WTC11 (cell line): Measurements from ENCODE around the gene HOXB6. TPM values are rescaled to one million over a fixed set of nuclear protein-coding genes. Genes with fewer than 3 reads are reported as not detected.

Experiments
- ATAC-seq: fragments of 200-7000 bp; cut with Tn5 transposase; 2 replicates; pipeline ENCODE4 v1.10.0; 2021; ENCODE audit warnings: mild to moderate bottlenecking, moderate library complexity
- CTCF ChIA-PET: fragments of 300-600 bp; sonication (Branson Sonifier 250); formaldehyde crosslinking; loops from one replicate; lab custom pipeline; 2021; ENCODE audit warnings: antibody characterized with exemption; lab: Charles Lee
- POLR2A ChIA-PET: fragments of 350-600 bp; sonication (Branson Sonifier 250); formaldehyde crosslinking; loops from one replicate; lab custom pipeline; 2021; ENCODE audit warnings: antibody characterized with exemption; lab: Charles Lee
- DNase-seq: peaks from one replicate; pipeline ENCODE4 v3.0.0; 2021; ENCODE audit warnings: low spot score
- H3K27ac Mint-ChIP-seq: 2 replicates; pipeline ENCODE4 v1.8.0; 2021; ENCODE audit warnings: mixed read lengths
- H3K27me3 Mint-ChIP-seq: 2 replicates; pipeline ENCODE4 v1.8.0; 2021; ENCODE audit warnings: low read depth, mild to moderate bottlenecking, moderate library complexity, mixed read lengths
- H3K36me3 Mint-ChIP-seq: 2 replicates; pipeline ENCODE4 v1.8.0; 2021; ENCODE audit warnings: mixed read lengths
- H3K4me1 Mint-ChIP-seq: 2 replicates; pipeline ENCODE4 v1.8.0; 2022; ENCODE audit warnings: mixed read lengths
- H3K4me3 Mint-ChIP-seq: 2 replicates; pipeline ENCODE4 v1.8.0; 2021; ENCODE audit warnings: mild to moderate bottlenecking, moderate library complexity, mixed read lengths
- H3K9me3 Mint-ChIP-seq: 2 replicates; pipeline ENCODE4 v1.8.0; 2021; ENCODE audit warnings: mixed read lengths
- ESRRA ChIP-seq: sonication (generic); formaldehyde crosslinking; IDR thresholded peaks from 2 replicates; pipeline ENCODE4 v1.8.1; 2022; ENCODE audit warnings: mild to moderate bottlenecking, missing genetic modification reagents, borderline replicate concordance
- ETV6 ChIP-seq: sonication (generic); formaldehyde crosslinking; IDR thresholded peaks from 2 replicates; pipeline ENCODE4 v1.8.1; 2022; ENCODE audit warnings: mild to moderate bottlenecking, missing genetic modification reagents
- MYBL2 ChIP-seq: sonication (generic); formaldehyde crosslinking; IDR thresholded peaks from 2 replicates; pipeline ENCODE4 v1.8.1; 2023; ENCODE audit warnings: mild to moderate bottlenecking, moderate library complexity, missing genetic modification reagents
- NFYB ChIP-seq: sonication (generic); formaldehyde crosslinking; conservative IDR thresholded peaks from 2 replicates; pipeline ENCODE4 v1.8.0; 2022; ENCODE audit warnings: low read depth, missing genetic modification reagents
- NR1H2 ChIP-seq: sonication (generic); formaldehyde crosslinking; IDR thresholded peaks from 2 replicates; pipeline ENCODE4 v1.9.0; 2021; ENCODE audit warnings: mild to moderate bottlenecking, moderate library complexity, missing genetic modification reagents
- NR3C1 ChIP-seq: sonication (generic); formaldehyde crosslinking; conservative IDR thresholded peaks from 2 replicates; pipeline ENCODE4 v1.8.1; 2023; ENCODE audit warnings: low read depth, mild to moderate bottlenecking, missing genetic modification reagents
- RORB ChIP-seq: fragments of 250-450 bp; sonication (Bioruptor Pico); IDR thresholded peaks from 2 replicates; pipeline ENCODE4 v1.9.0; 2021; ENCODE audit warnings: mild to moderate bottlenecking
- SMAD4 ChIP-seq: sonication (generic); formaldehyde crosslinking; IDR thresholded peaks from 2 replicates; pipeline ENCODE4 v1.8.0; 2022; ENCODE audit warnings: mild to moderate bottlenecking, missing genetic modification reagents
- TP53 ChIP-seq: sonication (generic); formaldehyde crosslinking; IDR thresholded peaks from 2 replicates; pipeline ENCODE4 v1.8.1; 2023; ENCODE audit warnings: mild to moderate bottlenecking, missing genetic modification reagents
- ZNF121 ChIP-seq: sonication (generic); formaldehyde crosslinking; IDR thresholded peaks from 2 replicates; pipeline ENCODE4 v1.8.0; 2023; ENCODE audit warnings: missing genetic modification reagents
- ZNF671 ChIP-seq: fragments of 250-450 bp; sonication (Bioruptor Pico); IDR thresholded peaks from 2 replicates; pipeline ENCODE4 v1.8.0; 2021; ENCODE audit warnings: mild to moderate bottlenecking
- total RNA-seq: library from RNA; stranded (reverse); gene quantifications from 3 replicates; pipeline ENCODE4 v1.2.3, GENCODE V29; 2021
- TF ChIP-seq, protein P1 (sequence below): sonication (generic); formaldehyde crosslinking; IDR thresholded peaks from 2 replicates; pipeline ENCODE4 v1.8.1; 2022; ENCODE audit warnings: mild to moderate bottlenecking, moderate library complexity, missing genetic modification reagents
- TF ChIP-seq, protein P2 (sequence below): fragments of 250-450 bp; sonication (Bioruptor Pico); IDR thresholded peaks from 2 replicates; pipeline ENCODE4 v1.9.0; 2021; ENCODE audit warnings: mild to moderate bottlenecking
- TF ChIP-seq, protein P3 (sequence below): fragments of 250-450 bp; sonication (Bioruptor Pico); IDR thresholded peaks from 2 replicates; pipeline ENCODE4 v2.1.2; 2022; ENCODE audit warnings: mild to moderate bottlenecking, moderate library complexity
- TF ChIP-seq, protein P4 (sequence below): sonication (generic); formaldehyde crosslinking; IDR thresholded peaks from 2 replicates; pipeline ENCODE4 v1.8.1; 2023; ENCODE audit warnings: mild to moderate bottlenecking, missing genetic modification reagents, moderate library complexity
- TF ChIP-seq, protein P5 (sequence below): sonication (generic); formaldehyde crosslinking; IDR thresholded peaks from 2 replicates; pipeline ENCODE4 v1.8.1; 2022; ENCODE audit warnings: missing genetic modification reagents, borderline replicate concordance
- TF ChIP-seq, protein P6 (sequence below): sonication (generic); formaldehyde crosslinking; IDR thresholded peaks from 2 replicates; pipeline ENCODE4 v1.8.0; 2023; ENCODE audit warnings: mild to moderate bottlenecking, missing genetic modification reagents

Gene HOXB6
- total RNA-seq, 1 experiment from 2014 or later: not detected

DNA sequence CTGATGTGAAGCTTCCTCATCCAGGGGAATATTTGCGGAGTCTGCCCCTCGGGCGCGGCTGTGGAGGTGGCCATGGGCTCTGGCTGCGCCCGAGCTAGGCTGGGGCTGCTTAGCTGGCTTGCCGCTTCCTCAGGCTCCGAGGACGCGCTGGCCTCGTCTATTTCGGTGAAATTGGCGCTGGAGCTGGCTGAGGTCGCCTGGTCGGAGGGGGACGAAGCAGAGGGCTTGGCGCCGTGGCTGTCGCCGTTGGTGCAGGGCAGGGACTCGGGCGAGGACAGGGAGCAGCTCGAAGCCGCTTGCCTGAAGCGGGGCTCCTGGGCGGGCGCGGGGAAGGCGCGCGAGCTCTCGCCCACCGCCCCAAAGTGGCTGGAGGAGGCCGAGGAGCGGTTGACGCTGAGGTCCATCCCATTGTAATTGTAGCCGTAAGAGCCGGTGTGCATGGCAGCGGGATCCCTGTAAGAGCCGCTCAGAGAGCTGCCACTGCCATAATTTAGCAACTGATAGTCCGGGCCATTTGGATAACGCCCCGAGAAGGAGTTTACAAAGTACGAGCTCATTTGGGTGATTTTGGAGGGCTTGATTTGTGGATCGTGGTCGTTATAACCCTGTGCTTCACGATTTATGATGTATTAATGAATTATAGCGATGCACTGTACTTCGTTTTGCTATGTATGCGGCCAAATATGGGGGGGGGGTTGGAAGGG lies 11.5 kb downstream of the HOXB6 start, which contains the start of gene HOXB5 (continued):
- TF ChIP-seq, protein P1, sequence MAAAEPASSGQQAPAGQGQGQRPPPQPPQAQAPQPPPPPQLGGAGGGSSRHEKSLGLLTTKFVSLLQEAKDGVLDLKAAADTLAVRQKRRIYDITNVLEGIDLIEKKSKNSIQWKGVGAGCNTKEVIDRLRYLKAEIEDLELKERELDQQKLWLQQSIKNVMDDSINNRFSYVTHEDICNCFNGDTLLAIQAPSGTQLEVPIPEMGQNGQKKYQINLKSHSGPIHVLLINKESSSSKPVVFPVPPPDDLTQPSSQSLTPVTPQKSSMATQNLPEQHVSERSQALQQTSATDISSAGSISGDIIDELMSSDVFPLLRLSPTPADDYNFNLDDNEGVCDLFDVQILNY (CRISPR knock-in tag): no peak
- TF ChIP-seq, protein P2, sequence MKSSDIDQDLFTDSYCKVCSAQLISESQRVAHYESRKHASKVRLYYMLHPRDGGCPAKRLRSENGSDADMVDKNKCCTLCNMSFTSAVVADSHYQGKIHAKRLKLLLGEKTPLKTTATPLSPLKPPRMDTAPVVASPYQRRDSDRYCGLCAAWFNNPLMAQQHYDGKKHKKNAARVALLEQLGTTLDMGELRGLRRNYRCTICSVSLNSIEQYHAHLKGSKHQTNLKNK (CRISPR knock-in tag): no peak
- TF ChIP-seq, protein P3, sequence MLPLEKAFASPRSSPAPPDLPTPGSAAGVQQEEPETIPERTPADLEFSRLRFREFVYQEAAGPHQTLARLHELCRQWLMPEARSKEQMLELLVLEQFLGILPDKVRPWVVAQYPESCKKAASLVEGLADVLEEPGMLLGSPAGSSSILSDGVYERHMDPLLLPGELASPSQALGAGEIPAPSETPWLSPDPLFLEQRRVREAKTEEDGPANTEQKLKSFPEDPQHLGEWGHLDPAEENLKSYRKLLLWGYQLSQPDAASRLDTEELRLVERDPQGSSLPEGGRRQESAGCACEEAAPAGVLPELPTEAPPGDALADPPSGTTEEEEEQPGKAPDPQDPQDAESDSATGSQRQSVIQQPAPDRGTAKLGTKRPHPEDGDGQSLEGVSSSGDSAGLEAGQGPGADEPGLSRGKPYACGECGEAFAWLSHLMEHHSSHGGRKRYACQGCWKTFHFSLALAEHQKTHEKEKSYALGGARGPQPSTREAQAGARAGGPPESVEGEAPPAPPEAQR: no peak
- TF ChIP-seq NR3C1 (CRISPR knock-in tag) (no peak), ESRRA (CRISPR knock-in tag) (no peak), ETV6 (CRISPR knock-in tag) (no peak), RORB (CRISPR knock-in tag) (no peak), ZNF671 (CRISPR knock-in tag) (no peak)
- TF ChIP-seq, protein P4, sequence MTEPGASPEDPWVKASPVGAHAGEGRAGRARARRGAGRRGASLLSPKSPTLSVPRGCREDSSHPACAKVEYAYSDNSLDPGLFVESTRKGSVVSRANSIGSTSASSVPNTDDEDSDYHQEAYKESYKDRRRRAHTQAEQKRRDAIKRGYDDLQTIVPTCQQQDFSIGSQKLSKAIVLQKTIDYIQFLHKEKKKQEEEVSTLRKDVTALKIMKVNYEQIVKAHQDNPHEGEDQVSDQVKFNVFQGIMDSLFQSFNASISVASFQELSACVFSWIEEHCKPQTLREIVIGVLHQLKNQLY (CRISPR knock-in tag): no peak

DNA sequence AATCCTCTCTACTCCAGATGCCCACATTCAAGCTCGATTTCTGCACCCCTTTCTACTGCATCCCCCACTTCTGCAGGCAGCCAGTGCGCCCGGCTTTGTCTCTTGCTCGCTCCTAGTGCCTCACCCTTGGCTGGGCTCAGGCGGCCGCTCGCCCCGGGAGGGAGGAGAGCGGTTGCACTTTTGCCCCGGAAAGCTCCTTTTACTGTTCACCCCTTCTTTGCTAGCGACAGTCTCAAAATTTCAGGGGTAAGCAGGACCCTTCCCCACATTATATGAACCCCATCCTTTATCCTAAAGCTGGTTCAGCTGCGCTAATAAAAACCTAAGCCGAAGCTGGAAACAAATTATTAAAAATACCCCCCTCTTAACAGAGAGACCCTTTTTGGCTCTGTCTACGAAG lies 12.2 kb downstream of the HOXB6 start:
- DNase-seq (no peak), ATAC-seq (no peak)
- no peak overlapping the region for H3K27ac Mint-ChIP-seq
- ChIA-PET CTCF (interaction anchor here (0.7 to 2.5 kb wide), 31 partner anchors 8 to 377 kb away, joined by 3 to 15 read pairs (median 5); partner anchors contain the start of genes HOXB7 and HOXB8), POLR2A (interaction anchor here (1.0 kb wide), 1 partner anchor 214 kb away, joined by 3 read pairs; no protein-coding TSS in a partner anchor)
- H3K4me3 Mint-ChIP-seq: no peak overlapping the region
- TF ChIP-seq SMAD4 (CRISPR knock-in tag) (no peak), TP53 (no peak), ETV6 (CRISPR knock-in tag) (no peak), NFYB (CRISPR knock-in tag) (no peak), ZNF121 (no peak), MYBL2 (CRISPR knock-in tag) (no peak), ZNF671 (CRISPR knock-in tag) (no peak), NR1H2 (CRISPR knock-in tag) (no peak)
- TF ChIP-seq, protein P5, sequence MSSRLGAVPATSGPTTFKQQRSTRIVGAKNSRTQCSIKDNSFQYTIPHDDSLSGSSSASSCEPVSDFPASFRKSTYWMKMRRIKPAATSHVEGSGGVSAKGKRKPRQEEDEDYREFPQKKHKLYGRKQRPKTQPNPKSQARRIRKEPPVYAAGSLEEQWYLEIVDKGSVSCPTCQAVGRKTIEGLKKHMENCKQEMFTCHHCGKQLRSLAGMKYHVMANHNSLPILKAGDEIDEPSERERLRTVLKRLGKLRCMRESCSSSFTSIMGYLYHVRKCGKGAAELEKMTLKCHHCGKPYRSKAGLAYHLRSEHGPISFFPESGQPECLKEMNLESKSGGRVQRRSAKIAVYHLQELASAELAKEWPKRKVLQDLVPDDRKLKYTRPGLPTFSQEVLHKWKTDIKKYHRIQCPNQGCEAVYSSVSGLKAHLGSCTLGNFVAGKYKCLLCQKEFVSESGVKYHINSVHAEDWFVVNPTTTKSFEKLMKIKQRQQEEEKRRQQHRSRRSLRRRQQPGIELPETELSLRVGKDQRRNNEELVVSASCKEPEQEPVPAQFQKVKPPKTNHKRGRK (CRISPR knock-in tag): no peak
- TF ChIP-seq, protein P6, sequence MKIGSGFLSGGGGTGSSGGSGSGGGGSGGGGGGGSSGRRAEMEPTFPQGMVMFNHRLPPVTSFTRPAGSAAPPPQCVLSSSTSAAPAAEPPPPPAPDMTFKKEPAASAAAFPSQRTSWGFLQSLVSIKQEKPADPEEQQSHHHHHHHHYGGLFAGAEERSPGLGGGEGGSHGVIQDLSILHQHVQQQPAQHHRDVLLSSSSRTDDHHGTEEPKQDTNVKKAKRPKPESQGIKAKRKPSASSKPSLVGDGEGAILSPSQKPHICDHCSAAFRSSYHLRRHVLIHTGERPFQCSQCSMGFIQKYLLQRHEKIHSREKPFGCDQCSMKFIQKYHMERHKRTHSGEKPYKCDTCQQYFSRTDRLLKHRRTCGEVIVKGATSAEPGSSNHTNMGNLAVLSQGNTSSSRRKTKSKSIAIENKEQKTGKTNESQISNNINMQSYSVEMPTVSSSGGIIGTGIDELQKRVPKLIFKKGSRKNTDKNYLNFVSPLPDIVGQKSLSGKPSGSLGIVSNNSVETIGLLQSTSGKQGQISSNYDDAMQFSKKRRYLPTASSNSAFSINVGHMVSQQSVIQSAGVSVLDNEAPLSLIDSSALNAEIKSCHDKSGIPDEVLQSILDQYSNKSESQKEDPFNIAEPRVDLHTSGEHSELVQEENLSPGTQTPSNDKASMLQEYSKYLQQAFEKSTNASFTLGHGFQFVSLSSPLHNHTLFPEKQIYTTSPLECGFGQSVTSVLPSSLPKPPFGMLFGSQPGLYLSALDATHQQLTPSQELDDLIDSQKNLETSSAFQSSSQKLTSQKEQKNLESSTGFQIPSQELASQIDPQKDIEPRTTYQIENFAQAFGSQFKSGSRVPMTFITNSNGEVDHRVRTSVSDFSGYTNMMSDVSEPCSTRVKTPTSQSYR: no peak
- peaks cover 100% of the 10 kb centered on the region; the same call in 1 of the 2 replicates for H3K27me3 Mint-ChIP-seq
- peaks cover 49% of the 10 kb centered on the region for H3K4me1 Mint-ChIP-seq
- H3K36me3 Mint-ChIP-seq: peaks cover 2% of the 10 kb centered on the region; the same call in 1 of the 2 replicates
- H3K9me3 Mint-ChIP-seq: no peaks in the 10 kb centered on the region
